ENCODE data around the gene PLXNB1. TPM values are rescaled to one million over a fixed set of nuclear protein-coding genes. Genes with fewer than 3 reads are reported as not detected.
A peak's percentile ranks its signal among the peaks of the same experiment; 100 is the strongest.

PLXNB1 gene
- total and polyA plus RNA-seq, 7 donors, result 2.3 to 6.1 (median 2.5) TPM

GRCh38 chr3:48451270-48451669 is 21.4 kb upstream of the PLXNB1 start:
- WGBS, 3 donors, result 52 to 76% (median 63%) methylated on average over 1 of the region's 1 CpG
- intact Hi-C loops (cut with DNase I), result no loop called here
- no peaks in the 10 kb centered on the region for H3K9me3 ChIP-seq
- ATAC-seq (no peak), DNase-seq (no peak)
- no peak overlapping the region for H3K4me3 ChIP-seq
- peaks cover 2 to 61% of the 10 kb centered on the region in 2 donors for H3K36me3 ChIP-seq (ENCODE audit: insufficient read depth in 1 of 2, low read depth in 1 of 2)
- H3K4me1 ChIP-seq, result peaks cover 9% of the 10 kb centered on the region
- TF ChIP-seq CTCF (IDR thresholded peaks at IDR 0.05), result no peak
- H3K27ac ChIP-seq, result no peak overlapping the region
- no peaks in the 10 kb centered on the region for H3K27me3 ChIP-seq (ENCODE audit: insufficient read depth in 3 of 3, low read length in 2 of 3)

- WGBS, 3 donors, result 0 to 1% (median 1%) methylated on average over 82 to 91 of the region's 91 CpGs
- intact Hi-C loops (cut with DNase I), result no loop called here
- H3K4me1 ChIP-seq, result peaks cover 22% of the 10 kb centered on the region
- H3K27me3 ChIP-seq (ENCODE audit: insufficient read depth in 3 of 3, low read length in 2 of 3), result no peaks in the 10 kb centered on the region
- DNase-seq, result peak; percentile 93 to 95
- peaks cover 0 to 46% of the 10 kb centered on the region in 2 donors for H3K36me3 ChIP-seq (ENCODE audit: insufficient read depth in 1 of 2, low read depth in 1 of 2)
- TF ChIP-seq CTCF (IDR thresholded peaks at IDR 0.05), result no peak
- peak within 1 kb of the TSS; percentile 97 for H3K27ac ChIP-seq
- ATAC-seq, result peak; percentile 98 to 100 (median 100)
- H3K9me3 ChIP-seq, result no peaks in the 10 kb centered on the region
- peak within 1 kb of the TSS; percentile 94 for H3K4me3 ChIP-seq
Measured at GRCh38 chr3:48446425-48447193, 16.7 kb upstream of the PLXNB1 start, which contains the start of gene ATRIP. ATRIP (plus strand) TSS chr3:48446737; CDS start chr3:48446846, 109 bp downstream.

- Histone ChIP-seq H3K4me3 (peak overlapping the region; percentile 94), H3K36me3 (ENCODE audit: insufficient read depth in 1 of 2, low read depth in 1 of 2) (peaks cover 0 to 45% of the 10 kb centered on the region in 2 donors), H3K27ac (peak overlapping the region; percentile 97), H3K27me3 (ENCODE audit: insufficient read depth in 3 of 3, low read length in 2 of 3) (no peaks in the 10 kb centered on the region), H3K9me3 (no peaks in the 10 kb centered on the region), H3K4me1 (peaks cover 28% of the 10 kb centered on the region)
- no peak for DNase-seq
- TF ChIP-seq CTCF (IDR thresholded peaks at IDR 0.05), result no peak
- 12 to 13% (median 12%) methylated on average over 6 of the region's 6 CpGs for WGBS, 3 donors
- ATAC-seq, result no peak
- intact Hi-C loops (cut with DNase I), result no loop called here
Measured at GRCh38 chr3:48446043-48446424, 16.1 kb upstream of the PLXNB1 start.

GRCh38 chr3:48445277-48445882 is 15.5 kb upstream of the PLXNB1 start:
- H3K27me3 ChIP-seq (ENCODE audit: insufficient read depth in 3 of 3, low read length in 2 of 3), result no peaks in the 10 kb centered on the region
- no peak for TF ChIP-seq CTCF (IDR thresholded peaks at IDR 0.05)
- intact Hi-C loops (cut with DNase I), result no loop called here
- peak overlapping the region; percentile 97 for H3K27ac ChIP-seq
- H3K9me3 ChIP-seq, result no peaks in the 10 kb centered on the region
- H3K4me1 ChIP-seq, result peaks cover 32% of the 10 kb centered on the region
- WGBS, 3 donors, result 64 to 86% (median 65%) methylated on average over 6 of the region's 6 CpGs
- no peak for DNase-seq
- no peak for ATAC-seq
- H3K36me3 ChIP-seq (ENCODE audit: insufficient read depth in 1 of 2, low read depth in 1 of 2), result peaks cover 0 to 39% of the 10 kb centered on the region in 2 donors
- H3K4me3 ChIP-seq, result peak overlapping the region; percentile 94

Data from psoas muscle (tissue), 8 donors.